ENCODE results near the gene PTPRT. TPM values are rescaled to one million over a fixed set of nuclear protein-coding genes. Genes with fewer than 3 reads are reported as not detected.

Gene PTPRT
- total and polyA plus RNA-seq, 2 donors: 0.09 to 1.9 TPM

DNA sequence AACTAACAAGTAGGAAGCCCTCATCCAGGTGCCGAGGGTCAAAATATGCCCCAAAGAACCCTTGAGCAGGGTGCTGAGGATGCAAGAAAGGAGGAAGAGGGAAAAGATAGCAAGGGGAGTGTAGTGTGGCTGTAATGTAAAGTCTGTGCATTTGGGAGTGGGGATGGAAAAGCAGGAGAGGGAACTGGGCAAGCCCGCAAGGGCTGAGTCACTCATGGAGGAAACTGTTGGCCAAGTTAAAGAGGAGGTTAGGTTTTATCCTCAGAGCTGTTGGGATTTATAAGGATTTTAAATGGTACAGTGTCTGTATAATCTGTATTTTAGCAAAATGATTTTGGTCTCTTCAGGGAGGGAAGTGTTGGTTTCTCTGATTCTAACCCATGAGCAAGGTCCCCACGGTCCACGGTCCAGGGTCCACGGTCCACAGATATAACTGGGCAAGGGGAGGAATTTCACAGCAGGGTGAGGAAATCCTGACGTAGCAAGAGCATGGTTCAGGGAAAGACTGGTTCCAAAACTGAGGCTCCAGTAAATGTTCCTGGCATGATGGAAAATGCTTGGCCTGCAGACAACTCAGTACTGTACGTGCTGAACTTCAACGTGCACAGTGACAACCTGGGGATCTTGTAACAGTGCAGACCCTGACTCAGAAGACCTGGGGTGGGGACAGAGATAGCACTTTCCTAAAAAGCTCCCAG is 759.8 kb downstream of the PTPRT start:
- WGBS: 56% methylated on average over 8 of the region's 8 CpGs
- DNase-seq (ENCODE audit: extremely low spot score): no peak
- no peaks in the 10 kb centered on the region for H3K36me3 ChIP-seq (ENCODE audit: insufficient read depth)

DNA sequence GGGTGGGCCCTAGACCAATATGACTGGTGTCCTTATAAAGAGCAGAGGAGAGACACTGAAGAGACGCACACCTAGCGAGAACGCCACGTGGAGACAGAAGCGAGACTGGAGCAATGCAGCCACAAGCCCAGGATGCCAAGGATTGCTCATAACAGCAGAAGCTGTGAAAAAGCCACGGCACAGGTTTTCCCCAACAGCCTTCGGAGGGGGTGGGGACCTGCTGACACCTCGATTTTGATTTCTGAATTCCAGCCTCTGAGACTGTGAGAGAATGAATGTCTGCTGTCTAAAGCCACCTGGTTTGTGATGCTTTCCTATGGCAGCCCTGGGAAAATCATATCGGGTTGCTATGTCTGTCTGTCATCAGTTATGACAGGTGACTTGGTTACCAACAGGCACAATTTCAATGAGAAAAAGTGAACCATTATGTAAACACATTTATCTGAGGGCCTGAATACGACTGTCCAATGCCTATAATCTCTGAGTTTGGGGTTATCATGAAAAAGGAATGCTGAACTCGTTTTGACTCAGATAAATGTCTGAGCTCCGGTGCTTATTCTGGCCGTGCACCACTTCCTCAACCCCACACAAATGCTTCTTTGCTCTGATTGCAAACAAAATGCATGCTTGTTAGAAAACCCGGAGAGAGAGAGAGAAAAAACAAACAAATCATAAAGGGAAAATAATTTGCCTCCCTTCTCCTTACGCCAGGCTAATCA is 769.7 kb downstream of the PTPRT start:
- Histone ChIP-seq H3K36me3 (ENCODE audit: insufficient read depth) (no peaks in the 10 kb centered on the region), H3K4me3 (ENCODE audit: low read depth, low read length) (no peak overlapping the region), H3K27ac (ENCODE audit: low read depth) (no peak overlapping the region), H3K4me1 (ENCODE audit: insufficient read depth) (no peaks in the 10 kb centered on the region)
- DNase-seq (ENCODE audit: extremely low spot score): no peak
- 49% methylated on average over 15 of the region's 15 CpGs for WGBS

More for the DNA sequence above, 759.8 kb downstream of the PTPRT start:
- Histone ChIP-seq H3K27ac (ENCODE audit: low read depth) (no peak overlapping the region), H3K4me3 (ENCODE audit: low read depth, low read length) (no peak overlapping the region), H3K4me1 (ENCODE audit: insufficient read depth) (no peaks in the 10 kb centered on the region)

DNA sequence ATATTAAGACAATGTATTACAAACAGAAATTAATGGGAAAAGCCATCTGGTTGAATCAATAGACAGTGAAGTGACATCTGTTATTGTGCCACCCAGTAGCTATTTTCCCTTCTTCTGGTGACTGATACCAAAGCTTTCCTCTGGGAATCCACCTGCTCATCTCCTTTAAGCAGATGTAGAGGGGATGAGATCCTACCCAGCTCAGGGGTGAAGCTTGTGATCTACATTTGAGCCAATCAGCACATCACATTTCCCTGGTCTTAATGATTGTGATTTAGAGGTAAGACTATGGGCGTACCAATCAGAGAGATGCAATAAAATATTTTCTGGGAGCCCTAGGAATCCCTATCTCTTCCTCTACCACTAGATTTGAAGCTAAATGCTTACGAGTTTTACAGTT is 782.9 kb downstream of the PTPRT start:
- Histone ChIP-seq H3K27ac (ENCODE audit: low read depth) (no peak overlapping the region), H3K4me3 (ENCODE audit: low read depth, low read length) (no peak overlapping the region), H3K4me1 (ENCODE audit: insufficient read depth) (no peaks in the 10 kb centered on the region), H3K36me3 (ENCODE audit: insufficient read depth) (no peaks in the 10 kb centered on the region)
- no peak for DNase-seq (ENCODE audit: extremely low spot score)
- WGBS: 66% methylated on average over 2 of the region's 2 CpGs

DNA sequence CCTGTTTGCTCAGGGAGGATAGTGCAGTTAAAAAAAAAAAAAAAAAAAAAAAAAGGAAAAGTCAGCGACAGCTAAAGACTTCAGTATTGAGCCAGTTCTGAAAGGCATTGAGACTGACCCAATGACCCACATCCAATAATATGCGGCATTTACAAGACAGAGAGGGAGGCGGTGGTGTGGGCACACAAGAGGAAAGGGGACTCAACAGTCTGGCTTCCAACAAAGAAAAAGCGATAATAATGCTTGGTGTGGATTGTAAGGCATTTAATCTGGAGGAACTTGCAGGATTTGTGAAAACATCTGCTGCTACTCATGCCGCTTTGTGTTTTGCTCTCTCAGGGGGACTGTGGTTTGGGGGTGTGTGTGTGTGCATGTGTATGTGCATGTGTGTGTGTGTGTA is 787.3 kb downstream of the PTPRT start:
- DNase-seq (ENCODE audit: extremely low spot score): no peak
- no peak overlapping the region for H3K4me3 ChIP-seq (ENCODE audit: low read depth, low read length)
- 61% methylated on average over 5 of the region's 5 CpGs for WGBS
- H3K4me1 ChIP-seq (ENCODE audit: insufficient read depth): no peaks in the 10 kb centered on the region
- no peaks in the 10 kb centered on the region for H3K36me3 ChIP-seq (ENCODE audit: insufficient read depth)
- H3K27ac ChIP-seq (ENCODE audit: low read depth): no peak overlapping the region

DNA sequence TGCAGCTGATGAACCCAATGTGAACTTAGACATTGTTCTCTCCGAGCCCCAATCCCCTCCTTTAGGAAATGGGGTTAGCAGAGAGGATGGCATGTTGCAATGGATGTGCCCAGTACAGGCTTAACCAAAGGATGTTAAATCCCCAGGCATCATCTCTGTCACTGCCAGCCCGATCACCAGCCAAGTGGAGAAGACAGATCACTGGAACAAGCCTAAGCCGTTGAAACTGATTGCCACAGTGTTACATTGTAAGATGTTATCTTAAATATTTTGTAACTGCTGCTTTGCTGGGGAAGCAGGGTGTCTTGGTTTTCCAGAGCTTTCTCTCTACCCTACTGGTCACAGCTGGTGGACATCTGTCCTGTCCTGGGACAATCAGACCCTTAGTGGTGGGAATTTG is 788.1 kb downstream of the PTPRT start:
- WGBS: 46% methylated on average over 3 of the region's 3 CpGs
- no peak for DNase-seq (ENCODE audit: extremely low spot score)
- H3K36me3 ChIP-seq (ENCODE audit: insufficient read depth): no peaks in the 10 kb centered on the region
- H3K4me1 ChIP-seq (ENCODE audit: insufficient read depth): no peaks in the 10 kb centered on the region
- H3K4me3 ChIP-seq (ENCODE audit: low read depth, low read length): no peak overlapping the region
- no peak overlapping the region for H3K27ac ChIP-seq (ENCODE audit: low read depth)

DNA sequence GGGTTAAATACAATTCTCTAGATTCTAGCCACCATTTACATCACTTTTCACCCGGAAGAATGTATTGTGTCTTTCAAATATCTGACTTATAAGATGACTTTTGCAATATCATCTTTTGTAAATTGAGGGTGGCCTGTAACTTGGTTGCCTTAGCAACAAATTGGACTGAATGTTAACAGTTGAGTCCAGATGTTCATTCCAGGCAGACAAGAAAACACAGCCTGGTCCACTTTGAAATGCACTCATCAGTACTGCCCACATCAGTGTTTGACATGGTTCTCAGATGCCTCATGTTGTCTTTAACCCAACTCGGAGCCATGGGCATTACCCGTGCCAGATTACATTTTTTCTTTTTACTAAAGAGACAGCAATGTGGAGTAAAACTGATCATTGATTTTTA is 789.9 kb downstream of the PTPRT start:
- DNase-seq (ENCODE audit: extremely low spot score): no peak
- H3K4me1 ChIP-seq (ENCODE audit: insufficient read depth): no peaks in the 10 kb centered on the region
- no peak overlapping the region for H3K27ac ChIP-seq (ENCODE audit: low read depth)
- 78% methylated on average over 3 of the region's 3 CpGs for WGBS
- no peaks in the 10 kb centered on the region for H3K36me3 ChIP-seq (ENCODE audit: insufficient read depth)
- H3K4me3 ChIP-seq (ENCODE audit: low read depth, low read length): no peak overlapping the region

DNA sequence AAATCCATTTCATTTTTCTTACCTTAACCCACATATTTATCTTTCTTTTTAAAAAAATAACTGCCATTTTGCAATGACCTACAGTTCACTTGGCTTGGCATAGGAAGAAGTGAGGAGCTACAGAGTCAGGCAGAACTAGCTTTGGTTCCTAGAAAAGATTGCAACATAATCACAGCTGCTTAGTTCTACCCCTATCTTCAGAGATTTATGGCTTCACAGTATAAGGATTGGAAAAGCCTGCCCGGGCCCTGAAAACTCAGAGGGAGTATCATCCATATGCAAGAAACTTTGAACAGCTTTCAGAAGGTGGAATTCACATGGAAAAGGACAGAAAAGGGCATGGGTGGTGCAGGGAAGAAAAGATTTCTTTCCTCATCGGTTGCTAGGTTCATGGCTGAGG is 797.3 kb downstream of the PTPRT start:
- H3K36me3 ChIP-seq (ENCODE audit: insufficient read depth): no peaks in the 10 kb centered on the region
- no peak for DNase-seq (ENCODE audit: extremely low spot score)
- no peak overlapping the region for H3K4me3 ChIP-seq (ENCODE audit: low read depth, low read length)
- no peak overlapping the region for H3K27ac ChIP-seq (ENCODE audit: low read depth)
- no peaks in the 10 kb centered on the region for H3K4me1 ChIP-seq (ENCODE audit: insufficient read depth)
- WGBS: 13% methylated on average over 2 of the region's 2 CpGs

DNA sequence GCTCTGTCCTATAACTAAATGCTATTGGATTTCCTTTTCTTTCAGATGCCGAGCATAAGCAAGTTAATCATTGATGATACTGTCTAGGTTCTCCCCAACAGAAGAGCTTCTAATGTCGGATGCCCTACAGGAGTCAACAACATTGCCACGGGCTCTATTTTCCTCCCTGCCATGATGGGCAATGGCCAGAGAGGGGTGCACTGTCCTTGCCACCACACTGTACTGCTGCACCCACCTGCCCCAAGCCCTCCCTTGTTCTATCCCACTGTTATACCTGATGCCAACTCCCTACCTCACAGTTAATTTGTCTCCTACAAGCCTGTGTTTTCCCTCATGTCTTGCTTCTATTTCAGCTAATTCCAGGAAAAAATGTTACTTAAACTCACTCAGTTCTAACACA is 797.9 kb downstream of the PTPRT start:
- H3K36me3 ChIP-seq (ENCODE audit: insufficient read depth): no peaks in the 10 kb centered on the region
- H3K4me3 ChIP-seq (ENCODE audit: low read depth, low read length): no peak overlapping the region
- no peak overlapping the region for H3K27ac ChIP-seq (ENCODE audit: low read depth)
- DNase-seq (ENCODE audit: extremely low spot score): no peak
- 87% methylated on average over 3 of the region's 3 CpGs for WGBS
- H3K4me1 ChIP-seq (ENCODE audit: insufficient read depth): no peaks in the 10 kb centered on the region

DNA sequence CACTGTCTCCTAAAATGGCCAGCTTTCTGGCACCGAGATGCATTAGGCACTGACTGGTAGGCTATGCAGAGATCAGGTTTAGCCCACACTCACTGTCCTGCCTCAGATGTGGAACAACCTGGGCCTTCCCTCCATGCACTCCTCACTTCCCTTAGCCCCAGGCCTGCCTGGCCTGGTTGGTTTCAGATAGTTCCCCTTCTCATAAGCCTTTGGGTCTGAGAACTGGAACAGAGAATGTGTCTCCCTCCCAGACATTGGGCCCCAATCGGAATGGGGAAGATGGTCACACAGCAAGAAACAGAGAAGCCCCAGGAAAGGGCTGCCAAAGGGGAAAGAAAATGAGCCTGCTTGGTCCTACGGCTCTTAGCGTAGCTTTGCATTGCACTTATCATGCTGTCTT is 809.4 kb downstream of the PTPRT start:
- Histone ChIP-seq H3K4me1 (ENCODE audit: insufficient read depth) (no peaks in the 10 kb centered on the region), H3K36me3 (ENCODE audit: insufficient read depth) (no peaks in the 10 kb centered on the region), H3K27ac (ENCODE audit: low read depth) (no peak overlapping the region), H3K4me3 (ENCODE audit: low read depth, low read length) (no peak overlapping the region)
- 92% methylated on average over 4 of the region's 4 CpGs for WGBS
- no peak for DNase-seq (ENCODE audit: extremely low spot score)

DNA sequence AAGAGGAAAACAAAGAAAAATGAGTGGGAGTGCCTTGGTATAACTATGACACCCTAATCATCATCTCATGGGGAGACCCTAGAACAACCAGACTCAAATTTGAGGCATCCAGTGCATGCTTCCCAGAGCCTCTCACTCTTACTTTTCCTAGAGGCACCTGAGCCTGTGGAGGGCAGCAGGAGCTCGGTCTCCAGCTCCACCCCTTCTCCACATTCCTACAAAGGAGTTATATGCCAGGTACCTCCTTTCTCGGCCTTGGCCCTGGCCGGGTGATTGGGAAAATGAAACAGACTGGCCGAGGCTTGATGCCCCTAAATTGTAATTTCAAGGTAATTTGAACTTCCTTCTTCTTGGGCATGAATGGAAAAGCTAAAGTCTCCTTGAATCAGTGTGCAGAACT is 810.3 kb downstream of the PTPRT start:
- Histone ChIP-seq H3K4me1 (ENCODE audit: insufficient read depth) (no peaks in the 10 kb centered on the region), H3K36me3 (ENCODE audit: insufficient read depth) (no peaks in the 10 kb centered on the region), H3K4me3 (ENCODE audit: low read depth, low read length) (no peak overlapping the region), H3K27ac (ENCODE audit: low read depth) (no peak overlapping the region)
- DNase-seq (ENCODE audit: extremely low spot score): no peak
- 62% methylated on average over 4 of the region's 4 CpGs for WGBS

DNA sequence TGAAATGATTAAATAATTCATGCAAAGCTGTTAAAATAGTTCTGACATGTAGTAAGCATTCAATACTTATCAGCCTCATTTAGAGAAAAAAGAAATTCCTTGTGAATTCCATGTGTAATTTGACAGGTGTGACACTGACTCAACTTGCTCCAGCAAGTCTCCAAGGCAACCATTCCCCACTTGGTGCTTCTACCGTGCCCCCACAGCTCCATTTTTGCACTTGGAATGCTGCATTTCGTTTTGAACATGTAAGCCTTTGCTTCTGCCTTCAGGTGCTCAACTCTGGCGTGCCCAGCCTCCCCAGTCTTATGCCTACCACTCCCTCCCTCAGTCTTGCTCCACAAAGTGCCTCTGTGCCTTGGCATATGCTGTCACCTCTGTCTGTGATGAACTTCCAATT is 810.9 kb downstream of the PTPRT start:
- Histone ChIP-seq H3K36me3 (ENCODE audit: insufficient read depth) (no peaks in the 10 kb centered on the region), H3K4me3 (ENCODE audit: low read depth, low read length) (no peak overlapping the region), H3K4me1 (ENCODE audit: insufficient read depth) (no peaks in the 10 kb centered on the region), H3K27ac (ENCODE audit: low read depth) (no peak overlapping the region)
- 64% methylated on average over 3 of the region's 3 CpGs for WGBS
- no peak for DNase-seq (ENCODE audit: extremely low spot score)

DNA sequence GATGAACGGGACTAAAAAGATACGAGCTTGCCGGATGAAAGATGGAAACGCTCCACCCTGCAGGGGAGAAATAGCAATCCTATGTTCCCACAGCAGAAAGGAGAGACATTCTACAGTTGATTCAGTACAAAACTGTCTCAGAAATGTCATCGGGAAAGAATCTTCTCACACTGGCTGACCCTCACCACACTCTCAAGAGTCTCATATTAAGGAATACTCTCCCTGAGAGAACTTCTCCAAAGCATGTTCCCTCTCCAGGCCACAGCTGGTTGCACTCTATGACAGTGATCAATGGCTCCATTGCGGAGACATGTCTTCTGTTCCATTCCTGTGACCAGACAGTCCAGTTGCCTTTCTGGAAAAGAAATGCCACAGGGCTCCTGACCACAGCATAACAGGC is 813.6 kb downstream of the PTPRT start:
- Histone ChIP-seq H3K4me3 (ENCODE audit: low read depth, low read length) (no peak overlapping the region), H3K27ac (ENCODE audit: low read depth) (no peak overlapping the region)
- 94% methylated on average over 6 of the region's 6 CpGs for WGBS

DNA sequence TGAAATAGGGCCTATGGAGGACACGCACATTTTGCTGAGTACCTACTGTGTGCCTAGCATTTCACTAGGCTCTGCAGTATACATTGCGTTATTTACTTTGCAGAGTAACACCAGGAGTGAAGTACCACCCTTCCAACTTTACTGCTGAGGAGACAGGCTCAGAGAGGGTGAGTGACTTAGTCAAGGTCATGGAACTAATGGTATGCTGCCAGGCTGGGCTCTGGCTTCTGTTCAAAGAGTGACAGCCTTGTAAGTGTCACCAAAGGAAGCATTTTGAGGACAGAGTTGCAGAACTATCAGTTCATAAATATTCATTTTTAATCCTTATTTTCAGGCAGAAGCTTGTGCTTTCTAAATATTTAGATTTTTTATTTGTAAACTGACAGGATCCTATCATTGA is 816.7 kb downstream of the PTPRT start:
- no peak overlapping the region for H3K27ac ChIP-seq (ENCODE audit: low read depth)
- no peaks in the 10 kb centered on the region for H3K4me1 ChIP-seq (ENCODE audit: insufficient read depth)
- no peaks in the 10 kb centered on the region for H3K36me3 ChIP-seq (ENCODE audit: insufficient read depth)
- DNase-seq (ENCODE audit: extremely low spot score): no peak
- H3K4me3 ChIP-seq (ENCODE audit: low read depth, low read length): no peak overlapping the region
- 45% methylated on average over 2 of the region's 2 CpGs for WGBS

More for the DNA sequence above, 813.6 kb downstream of the PTPRT start:
- no peaks in the 10 kb centered on the region for H3K36me3 ChIP-seq (ENCODE audit: insufficient read depth)
- DNase-seq (ENCODE audit: extremely low spot score): no peak
- no peaks in the 10 kb centered on the region for H3K4me1 ChIP-seq (ENCODE audit: insufficient read depth)

DNA sequence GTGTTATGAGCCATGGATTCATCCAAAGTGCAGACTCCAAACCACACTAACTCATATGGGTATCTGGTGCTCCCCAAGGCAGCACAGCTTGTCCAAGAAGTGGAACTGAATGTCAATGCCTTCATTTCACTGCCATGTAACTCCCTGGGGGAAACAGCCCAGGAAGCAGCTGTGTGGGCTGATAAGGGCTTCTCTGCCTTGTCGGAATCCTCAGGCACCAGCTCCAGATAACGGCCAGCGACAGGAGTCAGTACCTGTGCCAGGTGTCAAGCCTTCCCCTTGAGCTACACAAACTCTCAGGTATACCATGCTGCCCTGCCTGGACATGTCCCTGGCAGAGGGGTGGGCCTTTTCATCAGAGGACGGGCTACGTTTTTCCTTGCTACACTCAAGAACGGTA is 819.6 kb downstream of the PTPRT start:
- Histone ChIP-seq H3K27ac (ENCODE audit: low read depth) (no peak overlapping the region), H3K36me3 (ENCODE audit: insufficient read depth) (no peaks in the 10 kb centered on the region), H3K4me3 (ENCODE audit: low read depth, low read length) (no peak overlapping the region), H3K4me1 (ENCODE audit: insufficient read depth) (no peaks in the 10 kb centered on the region)
- DNase-seq (ENCODE audit: extremely low spot score): no peak
- WGBS: 67% methylated on average over 6 of the region's 6 CpGs

All from urinary bladder (tissue), 4 donors.